Uterus (tissue), 2 donors: ENCODE measurements around the gene UBXN6.

Experiments used
- CTCF ChIP-seq, 4 experiments: fragments of 200-600 bp in 2 of 4; fragments of 450-650 bp in 2 of 4; sonication (generic) in 2 of 4; IDR thresholded peaks; one replicate each; pipeline ENCODE4 v1.5.1; 2016 to 2019; ENCODE audit warnings: antibody characterized with exemption in 4 of 4, mild to moderate bottlenecking in 2 of 4, moderate library complexity in 1 of 4
- POLR2A ChIP-seq, 2 donors: fragments of 450-650 bp; IDR thresholded peaks; one replicate each; pipeline ENCODE4 v1.6.1; 2016; ENCODE audit warnings: antibody characterized with exemption in 2 of 2, mild to moderate bottlenecking in 1 of 2, moderate library complexity in 1 of 2

- TF ChIP-seq CTCF (IDR thresholded peaks at IDR 0.05) = no peak
- no peak for TF ChIP-seq POLR2A (IDR thresholded peaks at IDR 0.05)
Observed at GRCh38 chr19:4503132-4503824, 45.7 kb upstream of the UBXN6 start.
